Activated T-cell treated with anti-CD3 and anti-CD28 coated beads, Interleukin-2, amount 50 U/mL, for 24 hours (primary cell): ENCODE measurements around the gene HPN.

Experiments
- DNase-seq: peaks from one replicate; pipeline ENCODE4 v3.0.0-alpha.2; 2020
- H3K27ac Mint-ChIP-seq: 2 replicates; pipeline ENCODE4 v1.8.0; 2020; ENCODE audit warnings: mild to moderate bottlenecking, mixed read lengths
- H3K27me3 Mint-ChIP-seq: 2 replicates; pipeline ENCODE4 v1.8.0; 2020; ENCODE audit warnings: mixed read lengths
- H3K36me3 Mint-ChIP-seq: 2 replicates; pipeline ENCODE4 v1.8.0; 2020; ENCODE audit warnings: low read depth, mixed read lengths
- H3K4me1 Mint-ChIP-seq: 2 replicates; pipeline ENCODE4 v1.8.0; 2020; ENCODE audit warnings: low read depth, mixed read lengths
- H3K4me3 Mint-ChIP-seq: 2 replicates; pipeline ENCODE4 v1.8.0; 2020; ENCODE audit warnings: mild to moderate bottlenecking, moderate library complexity, mixed read lengths
- H3K9me3 Mint-ChIP-seq: 2 replicates; pipeline ENCODE4 v1.8.0; 2020; ENCODE audit warnings: mixed read lengths

The HPN gene

GRCh38 chr19:35077411-35078223 is 36.1 kb downstream of the HPN start:
- no peak overlapping the region for H3K27ac Mint-ChIP-seq
- no peaks in the 10 kb centered on the region for H3K36me3 Mint-ChIP-seq
- DNase-seq: no peak
- no peaks in the 10 kb centered on the region for H3K27me3 Mint-ChIP-seq
- no peak overlapping the region for H3K4me3 Mint-ChIP-seq
- H3K4me1 Mint-ChIP-seq: no peaks in the 10 kb centered on the region
- no peaks in the 10 kb centered on the region for H3K9me3 Mint-ChIP-seq

GRCh38 chr19:35079826-35080225 is 38.3 kb downstream of the HPN start:
- DNase-seq: no peak
- Mint-ChIP-seq H3K4me1 (no peaks in the 10 kb centered on the region), H3K4me3 (no peak overlapping the region), H3K27ac (no peak overlapping the region), H3K36me3 (no peaks in the 10 kb centered on the region), H3K27me3 (no peaks in the 10 kb centered on the region), H3K9me3 (no peaks in the 10 kb centered on the region)

DNA sequence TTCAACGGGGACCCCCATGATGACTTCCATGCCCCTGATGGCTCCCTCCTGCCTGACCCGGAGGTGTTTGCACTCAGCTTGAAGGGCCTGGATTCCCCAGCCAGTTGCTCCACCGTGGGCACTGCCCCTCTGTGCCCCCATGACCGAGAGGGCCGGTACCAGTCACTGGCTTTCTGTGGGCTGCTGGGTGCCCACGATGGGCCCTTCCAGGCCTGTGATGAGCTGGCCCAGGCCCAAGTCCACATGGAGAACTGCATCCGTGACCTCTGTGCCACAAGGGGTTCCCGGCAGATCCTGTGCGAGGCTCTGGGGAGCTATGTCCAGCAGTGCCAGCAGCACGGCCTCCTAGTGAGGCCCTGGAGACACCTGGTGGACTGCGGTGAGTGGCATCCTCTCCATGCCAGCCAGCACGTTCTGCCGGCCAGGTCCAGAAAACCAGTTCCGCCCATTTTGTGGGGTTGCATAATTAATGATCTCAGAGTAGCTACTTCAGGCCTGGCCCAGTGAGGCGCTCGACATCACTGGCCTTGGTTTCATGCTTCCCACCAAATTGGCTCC is 39.2 kb downstream of the HPN start:
- no peaks in the 10 kb centered on the region for H3K27me3 Mint-ChIP-seq
- no peak overlapping the region for H3K27ac Mint-ChIP-seq
- DNase-seq: no peak
- H3K9me3 Mint-ChIP-seq: no peaks in the 10 kb centered on the region
- H3K36me3 Mint-ChIP-seq: no peaks in the 10 kb centered on the region
- no peak overlapping the region for H3K4me3 Mint-ChIP-seq
- peaks cover 1% of the 10 kb centered on the region for H3K4me1 Mint-ChIP-seq

DNA sequence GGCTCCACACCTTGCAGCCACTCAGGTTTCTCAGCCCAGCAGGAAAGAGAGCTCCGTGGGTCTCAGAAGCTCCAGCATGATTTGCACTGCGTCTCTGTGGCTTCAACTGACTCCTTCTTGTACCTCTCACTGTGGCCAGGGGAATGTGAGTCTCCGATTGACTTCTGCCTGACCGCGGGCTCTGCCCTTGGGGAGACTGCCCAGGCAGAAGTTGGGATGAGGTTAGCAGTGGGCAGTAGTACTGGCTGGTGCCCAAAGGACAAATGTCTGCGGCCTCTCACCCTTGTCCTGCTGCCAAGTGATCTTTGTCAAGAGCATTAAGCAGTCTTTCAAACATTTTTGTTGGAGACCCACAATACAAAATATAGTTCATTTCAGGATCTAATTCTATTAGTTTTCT is 39.7 kb downstream of the HPN start:
- Mint-ChIP-seq H3K9me3 (no peaks in the 10 kb centered on the region), H3K27ac (no peak overlapping the region), H3K4me3 (no peak overlapping the region)

GRCh38 chr19:35083691-35084508 is 42.4 kb downstream of the HPN start:
- H3K4me3 Mint-ChIP-seq: no peak overlapping the region
- DNase-seq: no peak

More for the DNA sequence above, 39.7 kb downstream of the HPN start:
- H3K36me3 Mint-ChIP-seq: no peaks in the 10 kb centered on the region
- H3K4me1 Mint-ChIP-seq: peaks cover 3% of the 10 kb centered on the region
- H3K27me3 Mint-ChIP-seq: no peaks in the 10 kb centered on the region
- no peak for DNase-seq

DNA sequence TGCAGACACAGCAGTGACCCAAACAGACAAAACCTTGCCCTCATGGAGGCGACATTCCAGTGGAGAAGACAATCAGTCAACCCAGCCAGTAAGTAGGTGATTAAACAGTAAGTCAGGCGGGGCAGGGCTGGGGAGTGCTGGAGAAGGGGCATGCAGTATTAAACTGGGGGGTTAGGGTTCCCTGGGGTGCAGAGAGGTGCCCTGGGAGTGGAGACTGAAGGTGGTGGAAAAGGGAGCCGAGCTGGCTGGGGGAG is 42.9 kb downstream of the HPN start:
- Mint-ChIP-seq H3K9me3 (no peaks in the 10 kb centered on the region), H3K4me1 (peaks cover 3% of the 10 kb centered on the region), H3K4me3 (no peak overlapping the region), H3K27ac (no peak overlapping the region), H3K27me3 (no peaks in the 10 kb centered on the region), H3K36me3 (no peaks in the 10 kb centered on the region)
- DNase-seq: no peak

More at GRCh38 chr19:35083691-35084508, 42.4 kb downstream of the HPN start:
- H3K9me3 Mint-ChIP-seq: no peaks in the 10 kb centered on the region
- H3K4me1 Mint-ChIP-seq: peaks cover 3% of the 10 kb centered on the region
- no peaks in the 10 kb centered on the region for H3K36me3 Mint-ChIP-seq
- no peak overlapping the region for H3K27ac Mint-ChIP-seq
- no peaks in the 10 kb centered on the region for H3K27me3 Mint-ChIP-seq

GRCh38 chr19:35085947-35086346 is 44.4 kb downstream of the HPN start:
- H3K27me3 Mint-ChIP-seq: peaks cover 8% of the 10 kb centered on the region
- H3K4me1 Mint-ChIP-seq: peaks cover 8% of the 10 kb centered on the region
- no peaks in the 10 kb centered on the region for H3K36me3 Mint-ChIP-seq
- no peaks in the 10 kb centered on the region for H3K9me3 Mint-ChIP-seq
- H3K4me3 Mint-ChIP-seq: no peak overlapping the region
- no peak overlapping the region for H3K27ac Mint-ChIP-seq
- DNase-seq: no peak

DNA sequence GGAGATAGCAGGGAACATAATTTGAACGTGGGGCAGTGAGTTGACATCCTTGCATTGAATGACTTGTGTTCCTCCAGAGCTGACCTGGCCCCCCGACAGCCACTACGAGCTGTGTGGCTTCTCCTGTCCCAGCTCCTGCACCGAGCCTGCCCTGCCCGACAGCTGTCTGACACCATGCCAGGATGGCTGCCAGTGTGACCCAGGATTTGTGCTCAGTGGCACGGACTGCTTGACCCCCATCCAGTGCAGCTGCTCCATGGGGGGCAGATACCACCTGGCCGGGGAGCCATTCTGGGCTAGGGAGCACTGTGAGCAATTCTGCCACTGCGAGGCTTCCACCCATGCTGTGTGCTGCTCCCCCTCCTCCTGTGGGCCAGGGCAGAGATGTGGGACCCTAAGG is 44.9 kb downstream of the HPN start:
- Mint-ChIP-seq H3K27me3 (peaks cover 11% of the 10 kb centered on the region), H3K4me3 (no peak overlapping the region), H3K9me3 (no peaks in the 10 kb centered on the region), H3K36me3 (no peaks in the 10 kb centered on the region), H3K4me1 (peaks cover 8% of the 10 kb centered on the region), H3K27ac (no peak overlapping the region)
- DNase-seq: no peak

GRCh38 chr19:35087393-35087792 is 45.9 kb downstream of the HPN start:
- no peaks in the 10 kb centered on the region for H3K36me3 Mint-ChIP-seq
- H3K27ac Mint-ChIP-seq: no peak overlapping the region
- no peaks in the 10 kb centered on the region for H3K9me3 Mint-ChIP-seq
- peaks cover 8% of the 10 kb centered on the region for H3K4me1 Mint-ChIP-seq
- H3K27me3 Mint-ChIP-seq: peaks cover 11% of the 10 kb centered on the region
- DNase-seq: no peak
- H3K4me3 Mint-ChIP-seq: no peak overlapping the region

- Mint-ChIP-seq H3K4me3 (no peak overlapping the region), H3K9me3 (no peaks in the 10 kb centered on the region), H3K27me3 (peaks cover 11% of the 10 kb centered on the region), H3K27ac (no peak overlapping the region), H3K36me3 (no peaks in the 10 kb centered on the region), H3K4me1 (peaks cover 8% of the 10 kb centered on the region)
- no peak for DNase-seq
These were observed 46.8 kb downstream of the HPN start for GRCh38 chr19:35088131-35088913.

DNA sequence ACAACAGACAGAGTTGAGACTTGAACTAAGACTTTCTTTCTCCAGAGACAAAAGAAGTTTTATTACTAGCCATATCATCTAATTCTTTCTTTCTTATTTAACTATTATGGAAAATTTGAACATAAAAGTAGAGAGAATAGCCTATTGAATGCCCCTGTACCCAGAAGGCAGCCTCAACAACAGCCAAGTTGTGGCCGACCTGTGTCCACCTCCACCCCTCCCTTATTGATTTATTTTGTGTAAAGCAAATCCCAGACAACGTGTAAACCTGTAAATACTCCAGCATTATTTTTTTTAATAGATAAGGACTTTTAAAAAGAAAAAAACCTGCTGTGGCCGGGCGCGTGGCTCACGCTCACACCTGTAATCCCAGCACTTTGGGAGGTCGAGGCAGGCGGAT is 48.0 kb downstream of the HPN start:
- H3K27me3 Mint-ChIP-seq: peaks cover 11% of the 10 kb centered on the region
- H3K9me3 Mint-ChIP-seq: no peaks in the 10 kb centered on the region
- DNase-seq: no peak
- no peak overlapping the region for H3K27ac Mint-ChIP-seq
- H3K4me1 Mint-ChIP-seq: peaks cover 8% of the 10 kb centered on the region
- H3K4me3 Mint-ChIP-seq: no peak overlapping the region
- H3K36me3 Mint-ChIP-seq: no peaks in the 10 kb centered on the region

DNA sequence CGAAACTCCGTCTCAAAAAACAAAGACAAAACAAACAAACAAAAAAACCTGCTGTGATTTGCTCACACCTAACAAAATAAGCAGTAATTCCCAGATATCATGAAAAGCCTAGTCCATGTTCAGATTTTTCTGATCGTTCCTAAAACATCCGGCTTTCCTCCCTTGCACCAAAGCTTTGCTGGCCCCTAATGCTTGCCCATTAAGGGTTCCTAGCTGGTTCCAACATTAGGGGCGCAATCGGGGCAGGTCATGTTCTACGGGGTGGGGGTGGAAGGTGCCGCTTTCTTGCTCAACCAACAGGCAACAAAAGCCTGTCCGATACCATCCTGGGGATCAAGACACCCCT is 48.6 kb downstream of the HPN start:
- Mint-ChIP-seq H3K4me3 (no peak overlapping the region), H3K27me3 (peaks cover 11% of the 10 kb centered on the region), H3K36me3 (no peaks in the 10 kb centered on the region), H3K9me3 (no peaks in the 10 kb centered on the region), H3K27ac (no peak overlapping the region), H3K4me1 (peaks cover 8% of the 10 kb centered on the region)
- no peak for DNase-seq

- H3K9me3 Mint-ChIP-seq: no peaks in the 10 kb centered on the region
- H3K4me3 Mint-ChIP-seq: peak overlapping the region; percentile 23
- H3K27ac Mint-ChIP-seq: no peak overlapping the region
- peaks cover 11% of the 10 kb centered on the region for H3K27me3 Mint-ChIP-seq
- peaks cover 7% of the 10 kb centered on the region for H3K4me1 Mint-ChIP-seq
- peak; percentile 50 for DNase-seq
- no peaks in the 10 kb centered on the region for H3K36me3 Mint-ChIP-seq
These were observed 49.1 kb downstream of the HPN start for GRCh38 chr19:35090506-35091214.

GRCh38 chr19:35093430-35093829 is 51.9 kb downstream of the HPN start:
- peaks cover 11% of the 10 kb centered on the region for H3K27me3 Mint-ChIP-seq
- no peak overlapping the region for H3K27ac Mint-ChIP-seq
- H3K36me3 Mint-ChIP-seq: no peaks in the 10 kb centered on the region
- no peak overlapping the region for H3K4me3 Mint-ChIP-seq
- H3K9me3 Mint-ChIP-seq: no peaks in the 10 kb centered on the region
- peaks cover 5% of the 10 kb centered on the region for H3K4me1 Mint-ChIP-seq
- DNase-seq: no peak
